ENCODE results near the gene NFX1. TPM values are rescaled to one million over a fixed set of nuclear protein-coding genes. Genes with fewer than 3 reads are reported as not detected.
"Not testable (repeated sequence)": the region's sequence is repeated elsewhere in the genome, so short reads cannot be mapped to it uniquely, and the experiment has no call there.

NFX1 gene
- total RNA-seq, 1 donor from 2014 or later, result 31.4 TPM

GRCh38 chr9:33354651-33355211, 64.4 kb downstream of the NFX1 start:
- H3K4me1 ChIP-seq, result peaks cover 38% of the 10 kb centered on the region
- no peak for DNase-seq
- TF ChIP-seq CTCF (IDR thresholded peaks at IDR 0.05; ENCODE audit: borderline replicate concordance), result no peak
- peaks cover 22% of the 10 kb centered on the region for H3K36me3 ChIP-seq
- H3K9me3 ChIP-seq (replicated peaks), result no peaks in the 10 kb centered on the region
- no peak overlapping the region for H3K4me3 ChIP-seq
- H3K27me3 ChIP-seq (ENCODE audit: low read depth), result no peaks in the 10 kb centered on the region
- intact Hi-C loops (cut with micrococcal nuclease), result no loop called here
- peak overlapping the region; percentile 56 for H3K27ac ChIP-seq (replicated peaks)

GRCh38 chr9:33355933-33356332, 65.6 kb downstream of the NFX1 start:
- Histone ChIP-seq H3K36me3 (peaks cover 22% of the 10 kb centered on the region), H3K27me3 (ENCODE audit: low read depth) (no peaks in the 10 kb centered on the region), H3K4me1 (peaks cover 26% of the 10 kb centered on the region), H3K9me3 (replicated peaks) (no peaks in the 10 kb centered on the region), H3K27ac (replicated peaks) (no peak overlapping the region), H3K4me3 (no peak overlapping the region)
- no peak for DNase-seq
- intact Hi-C loops (cut with micrococcal nuclease), result no loop called here
- no peak for TF ChIP-seq CTCF (IDR thresholded peaks at IDR 0.05; ENCODE audit: borderline replicate concordance)

DNA sequence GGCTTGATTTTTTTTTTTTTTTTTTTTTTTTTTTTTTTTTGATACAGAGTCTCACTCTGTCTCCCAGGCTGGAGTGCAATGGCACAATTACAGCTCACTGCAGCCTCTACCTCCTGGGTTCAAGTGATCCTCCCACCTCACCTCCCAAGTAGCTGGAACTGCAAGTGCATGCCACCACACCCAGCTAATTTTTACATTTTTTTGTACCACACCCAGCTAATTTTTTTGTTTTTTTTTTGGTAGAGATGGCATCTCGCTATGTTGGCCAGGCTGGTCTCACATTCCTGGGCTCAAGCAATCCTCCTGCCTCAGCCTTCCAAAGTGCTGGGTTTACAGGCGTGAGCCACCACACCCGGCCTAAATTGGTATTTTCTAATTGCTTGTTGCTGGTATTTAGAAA, 68.3 kb downstream of the NFX1 start:
- H3K27ac ChIP-seq (replicated peaks); intact Hi-C loops (cut with micrococcal nuclease); H3K4me3 ChIP-seq; DNase-seq; H3K27me3 ChIP-seq (ENCODE audit: low read depth); H3K9me3 ChIP-seq (replicated peaks): not testable (repeated sequence)
- Histone ChIP-seq H3K4me1 (peaks cover 16% of the 10 kb centered on the region), H3K36me3 (peaks cover 35% of the 10 kb centered on the region)

DNA sequence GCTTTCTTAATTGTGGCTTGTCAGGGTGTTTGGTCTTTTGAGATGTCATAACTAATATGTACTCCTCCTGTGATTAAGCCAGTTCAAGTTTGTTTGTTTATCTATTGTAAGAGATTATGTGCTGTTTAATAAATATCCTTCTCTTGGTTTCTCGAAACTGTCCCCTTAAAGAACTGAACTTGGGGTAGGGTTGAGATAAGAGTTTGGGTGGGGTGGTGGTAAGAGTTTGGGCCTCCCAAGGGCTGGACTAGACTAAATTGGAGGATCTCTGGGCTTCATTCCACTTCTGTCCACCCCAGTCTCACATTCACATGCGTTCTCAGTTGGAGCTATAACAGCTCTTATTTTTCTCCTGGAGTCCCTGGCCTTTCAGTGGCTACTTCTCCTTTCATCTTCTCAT, 73.8 kb downstream of the NFX1 start:
- intact Hi-C loops (cut with micrococcal nuclease), result no loop called here
- Histone ChIP-seq H3K9me3 (replicated peaks) (no peaks in the 10 kb centered on the region), H3K4me3 (no peak overlapping the region), H3K27ac (replicated peaks) (no peak overlapping the region), H3K27me3 (ENCODE audit: low read depth) (no peaks in the 10 kb centered on the region), H3K4me1 (no peaks in the 10 kb centered on the region), H3K36me3 (peaks cover 70% of the 10 kb centered on the region)
- no peak for DNase-seq
- no peak for TF ChIP-seq CTCF (IDR thresholded peaks at IDR 0.05; ENCODE audit: borderline replicate concordance)

DNA sequence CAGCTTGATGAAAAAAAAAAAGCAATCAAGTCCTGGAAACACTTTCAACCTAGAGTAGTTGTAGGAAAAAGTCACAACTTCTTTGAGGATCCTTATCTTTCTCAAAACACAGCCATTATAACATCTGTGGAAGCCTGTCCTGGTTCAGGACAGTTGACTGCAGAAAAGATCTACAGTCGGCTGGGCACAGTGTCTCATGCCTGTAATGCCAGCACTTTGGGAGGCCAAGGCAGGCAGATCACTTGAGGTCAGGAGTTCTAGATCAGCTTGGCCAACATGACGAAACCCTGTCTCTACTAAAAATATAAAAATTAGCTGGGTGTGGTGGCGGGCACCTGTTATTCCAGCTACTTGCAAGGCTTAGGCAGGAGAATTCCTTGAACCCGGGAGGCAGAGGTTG, 74.5 kb downstream of the NFX1 start:
- H3K4me1 ChIP-seq; DNase-seq; intact Hi-C loops (cut with micrococcal nuclease); H3K27ac ChIP-seq (replicated peaks); H3K27me3 ChIP-seq (ENCODE audit: low read depth); H3K9me3 ChIP-seq (replicated peaks); H3K4me3 ChIP-seq: not testable (repeated sequence)
- peaks cover 77% of the 10 kb centered on the region for H3K36me3 ChIP-seq

- H3K4me3 ChIP-seq, result no peak overlapping the region
- no peak for DNase-seq
- no peak overlapping the region for H3K27ac ChIP-seq (replicated peaks)
- H3K9me3 ChIP-seq (replicated peaks), result no peaks in the 10 kb centered on the region
- no peaks in the 10 kb centered on the region for H3K27me3 ChIP-seq (ENCODE audit: low read depth)
- no peaks in the 10 kb centered on the region for H3K4me1 ChIP-seq
- intact Hi-C loops (cut with micrococcal nuclease), result no loop called here
- no peak for TF ChIP-seq CTCF (IDR thresholded peaks at IDR 0.05; ENCODE audit: borderline replicate concordance)
- peaks cover 92% of the 10 kb centered on the region for H3K36me3 ChIP-seq
Observed at GRCh38 chr9:33366979-33367480, 76.7 kb downstream of the NFX1 start.
